Measurements from ENCODE around the gene ZNF786.

- TF ChIP-seq POLR2A (IDR thresholded peaks at IDR 0.05) (no peak), CTCF (IDR thresholded peaks at IDR 0.05) (no peak)
Observed at GRCh38 chr7:149060156-149060555, 30.4 kb downstream of the ZNF786 start.
